GM06990 (cell line): ENCODE data around the gene SORCS1.

ENCODE experiments used
- DNase-seq: peaks from one replicate; pipeline ENCODE4 v3.0.0-alpha.2; 2011; ENCODE audit not compliant: insufficient read length; ENCODE audit errors: extremely low read depth
- H3K27me3 ChIP-seq: replicated peaks from 2 replicates; pipeline ENCODE4 v1.6.0; 2011; ENCODE audit warnings: low read length; ENCODE audit not compliant: control insufficient read depth, insufficient read depth
- H3K36me3 ChIP-seq: 2 replicates; pipeline ENCODE4 v1.5.1; 2011; ENCODE audit warnings: low read length; ENCODE audit not compliant: control insufficient read depth, insufficient read depth
- H3K4me3 ChIP-seq: replicated peaks from 2 replicates; pipeline ENCODE4 v1.5.1; 2011; ENCODE audit warnings: low read depth, mild to moderate bottlenecking, control low read depth, low read length
- CTCF ChIP-seq: IDR thresholded peaks from 2 replicates; pipeline ENCODE4 v1.5.1; 2011; ENCODE audit warnings: low read length, control low read depth, mild to moderate bottlenecking, inconsistent platforms; ENCODE audit not compliant: insufficient read depth, poor library complexity, severe bottlenecking

Gene SORCS1

GRCh38 chr10:107168738-107169137 is 4.2 kb upstream of the SORCS1 start:
- Histone ChIP-seq H3K4me3 (no peak overlapping the region), H3K36me3 (no peaks in the 10 kb centered on the region), H3K27me3 (no peaks in the 10 kb centered on the region)
- TF ChIP-seq CTCF: no peak
- no peak for DNase-seq

- H3K36me3 ChIP-seq: no peaks in the 10 kb centered on the region
- H3K4me3 ChIP-seq: no peak overlapping the region
- no peaks in the 10 kb centered on the region for H3K27me3 ChIP-seq
- no peak for TF ChIP-seq CTCF
- DNase-seq: no peak
These were observed 1.9 kb upstream of the SORCS1 start for GRCh38 chr10:107166403-107166802.

GRCh38 chr10:107164992-107165391 is 486 bp upstream of the SORCS1 start:
- Histone ChIP-seq H3K36me3 (no peaks in the 10 kb centered on the region), H3K4me3 (no peak overlapping the region), H3K27me3 (no peaks in the 10 kb centered on the region)
- TF ChIP-seq CTCF: no peak
- no peak for DNase-seq

- no peak for DNase-seq
- no peak overlapping the region for H3K4me3 ChIP-seq
- TF ChIP-seq CTCF: no peak
- H3K27me3 ChIP-seq: no peaks in the 10 kb centered on the region
- no peaks in the 10 kb centered on the region for H3K36me3 ChIP-seq
These were observed 1.2 kb downstream of the SORCS1 start for GRCh38 chr10:107163076-107163855.

- TF ChIP-seq CTCF: no peak
- Histone ChIP-seq H3K27me3 (no peaks in the 10 kb centered on the region), H3K36me3 (no peaks in the 10 kb centered on the region), H3K4me3 (no peak overlapping the region)
- no peak for DNase-seq
These were observed 3.6 kb downstream of the SORCS1 start for GRCh38 chr10:107160866-107161265.
